Activated CD8-positive, alpha-beta memory T cell treated with anti-CD3 and anti-CD28 coated beads for 4 hours (primary cell): ENCODE measurements around the gene HOXC10.

Experiments
- DNase-seq, 2 donors: peaks; one replicate each; pipeline ENCODE4 v3.0.0-alpha.2; 2020; ENCODE audit warnings: low read depth in 2 of 2

The HOXC10 gene

DNA sequence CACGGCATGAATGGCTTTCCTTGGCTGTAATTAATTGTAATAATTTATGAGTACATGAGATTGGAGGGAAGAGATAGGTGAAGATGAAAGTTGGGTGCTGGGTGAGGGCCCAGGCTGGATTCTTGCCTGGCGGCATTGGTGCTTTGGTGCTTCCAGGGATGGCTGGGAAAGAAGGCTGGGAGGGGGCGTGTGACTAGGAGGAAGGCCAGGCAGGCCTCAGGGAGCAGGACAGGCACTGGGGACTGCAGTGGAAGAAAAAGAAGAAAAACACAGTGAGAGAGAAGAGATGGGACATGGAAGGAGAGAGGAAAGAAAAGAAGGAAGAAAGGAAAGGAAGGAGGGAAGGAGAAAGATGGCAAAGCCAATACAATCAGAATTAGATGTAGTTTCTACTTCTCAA is 18.7 kb downstream of the HOXC10 start:
- DNase-seq: no peak

DNA sequence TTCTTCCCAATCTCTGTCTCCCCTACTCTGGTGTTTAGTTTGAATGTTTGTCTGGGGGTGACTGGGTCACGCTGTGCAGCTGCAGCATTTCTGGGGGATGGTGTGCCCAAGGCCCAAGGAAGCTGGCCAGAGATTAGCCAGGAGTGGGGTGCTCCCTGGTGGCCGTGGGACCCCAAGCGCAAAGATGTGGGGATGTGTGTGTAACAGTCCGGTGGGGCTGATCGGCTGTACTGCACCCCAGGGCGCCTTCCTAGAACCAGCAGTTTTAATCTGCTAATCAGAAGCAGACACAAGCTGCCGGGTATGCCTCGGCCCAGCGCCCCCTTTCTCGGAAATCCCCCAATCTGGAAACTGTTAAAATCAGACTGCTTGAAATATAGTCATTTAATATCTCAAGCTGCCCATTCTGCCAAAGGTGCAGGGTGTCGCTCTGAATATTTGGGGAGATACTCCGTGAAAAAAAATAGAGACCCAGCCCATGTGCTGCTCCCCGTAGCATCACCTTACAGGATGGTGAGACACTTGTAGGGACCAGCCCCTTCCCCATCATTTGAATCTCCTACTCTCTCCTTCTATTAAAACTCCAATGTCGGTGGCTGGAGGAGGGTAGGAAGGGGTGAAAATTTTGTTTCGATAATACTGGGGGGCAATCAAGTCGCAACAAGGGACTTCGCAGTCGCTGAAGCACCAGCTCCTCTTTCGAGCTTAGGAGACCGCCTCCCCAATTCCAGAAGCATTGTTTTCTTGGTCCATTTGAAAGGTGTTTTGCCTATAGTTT is 19.3 kb downstream of the HOXC10 start:
- no peak for DNase-seq

DNA sequence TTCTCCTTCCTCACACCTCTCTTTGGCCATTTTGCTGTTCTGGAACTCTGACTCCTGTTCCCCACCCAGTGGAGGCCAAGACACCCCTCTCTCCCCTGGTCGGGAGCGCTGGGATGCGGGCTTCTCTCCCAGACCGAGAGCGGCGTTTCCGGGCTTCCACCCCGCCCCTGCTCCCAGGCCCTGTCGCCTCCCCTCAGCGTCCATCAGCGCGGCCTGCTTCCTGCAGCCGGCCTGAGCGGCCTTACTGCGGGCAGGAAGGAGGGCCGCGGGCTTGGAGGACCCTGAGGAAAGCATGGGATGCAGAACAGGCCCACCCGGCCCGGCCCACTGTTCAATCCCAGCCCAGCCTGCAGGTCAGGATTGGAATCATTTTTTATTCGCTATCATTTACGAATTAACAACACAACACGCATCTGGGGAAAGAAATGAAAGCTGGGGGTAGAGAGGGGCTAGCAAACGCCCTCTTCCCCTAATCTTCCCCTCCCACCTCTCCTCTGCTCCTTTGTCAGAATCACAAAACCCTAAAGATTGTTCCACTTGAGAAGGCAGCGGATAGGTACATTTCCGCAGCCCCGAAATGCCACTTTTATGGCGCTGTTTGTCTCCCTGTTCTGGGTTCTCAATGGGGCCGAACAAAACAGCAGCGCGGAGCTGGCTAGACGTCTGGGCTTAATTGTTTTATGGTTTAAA is 20.0 kb downstream of the HOXC10 start:
- no peak for DNase-seq

DNA sequence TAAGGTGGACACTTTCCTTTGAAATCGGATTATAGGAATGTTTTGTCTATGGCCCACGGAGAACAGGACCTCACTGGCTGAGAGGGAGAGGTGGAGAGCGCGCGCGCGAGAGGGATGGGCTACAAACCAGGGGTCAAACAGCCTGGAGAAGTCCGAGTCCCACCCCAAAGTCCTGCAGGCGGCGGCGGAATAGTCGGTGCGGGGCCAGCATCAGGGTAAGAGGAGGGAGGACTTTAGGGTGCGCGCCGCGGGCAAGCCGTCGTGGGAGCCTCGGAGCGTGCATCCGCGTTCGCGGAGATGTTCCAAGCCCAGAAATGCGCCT is 20.5 kb downstream of the HOXC10 start:
- DNase-seq: no peak

DNA sequence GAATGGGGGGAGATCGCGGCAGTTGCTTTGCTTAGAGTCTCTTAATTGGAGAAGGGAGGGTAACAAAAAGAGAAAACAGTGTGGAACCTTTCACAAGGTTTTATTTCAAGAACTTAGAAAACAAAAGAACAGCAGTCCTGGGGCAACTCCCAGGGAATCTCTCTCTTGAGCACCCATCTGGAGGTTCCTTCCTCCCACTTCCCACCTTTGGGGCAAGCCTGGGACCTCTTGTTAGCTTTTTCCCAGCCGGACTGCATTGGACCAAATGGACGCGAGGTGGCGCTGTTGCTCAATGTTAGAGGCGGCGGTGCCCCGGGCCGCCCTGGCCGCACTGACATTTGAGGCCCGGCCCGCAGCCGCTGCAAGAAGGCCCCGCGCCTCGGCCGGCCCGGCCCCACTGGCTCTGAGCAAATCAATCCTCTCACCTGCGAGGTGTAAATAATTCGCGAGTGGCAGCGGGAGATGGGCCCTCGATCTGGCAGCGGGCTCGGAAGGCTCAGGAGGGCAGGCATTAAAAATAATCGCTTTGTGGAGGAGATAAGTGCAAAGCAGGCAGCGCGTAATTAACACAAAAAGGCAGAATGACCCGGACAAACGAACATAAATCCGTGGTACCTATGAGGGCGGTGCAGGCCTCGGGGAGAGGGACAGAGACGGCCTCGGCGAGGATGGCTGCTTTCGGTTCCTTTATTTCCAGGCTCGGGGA is 21.1 kb downstream of the HOXC10 start:
- DNase-seq: peak; percentile 64 to 67

DNA sequence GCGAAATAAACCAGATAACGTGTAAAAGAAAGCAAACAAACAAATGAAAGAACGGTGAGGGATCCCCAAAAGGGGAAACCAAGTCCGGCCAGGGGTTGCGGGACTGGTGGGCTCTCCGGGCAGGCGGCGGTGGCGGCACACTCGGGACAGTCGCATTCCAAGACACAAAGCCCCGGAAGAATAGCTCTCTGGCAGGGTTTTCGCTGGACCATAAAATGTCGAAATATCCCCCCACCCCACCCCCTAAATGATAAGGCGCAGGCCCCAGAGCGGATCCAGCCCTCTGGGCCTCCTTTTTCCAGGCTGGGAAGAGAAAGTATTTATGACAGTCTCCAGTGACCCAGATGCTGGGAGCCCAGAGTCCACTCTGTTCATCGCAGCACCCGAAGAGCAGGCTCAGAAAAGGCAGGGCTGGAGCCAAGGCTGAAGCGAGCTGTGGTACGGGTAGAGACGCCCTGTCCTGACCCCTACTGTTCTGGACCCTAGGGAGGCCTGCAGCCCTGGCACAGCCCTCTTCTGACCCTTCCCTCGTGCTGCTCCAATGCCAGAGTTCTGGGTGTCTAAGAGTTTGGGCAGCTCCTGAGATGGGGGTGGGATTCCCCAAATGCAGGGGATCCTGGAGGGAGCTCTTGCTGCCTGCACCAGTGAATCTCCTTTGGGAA is 21.7 kb downstream of the HOXC10 start:
- DNase-seq: no peak

DNA sequence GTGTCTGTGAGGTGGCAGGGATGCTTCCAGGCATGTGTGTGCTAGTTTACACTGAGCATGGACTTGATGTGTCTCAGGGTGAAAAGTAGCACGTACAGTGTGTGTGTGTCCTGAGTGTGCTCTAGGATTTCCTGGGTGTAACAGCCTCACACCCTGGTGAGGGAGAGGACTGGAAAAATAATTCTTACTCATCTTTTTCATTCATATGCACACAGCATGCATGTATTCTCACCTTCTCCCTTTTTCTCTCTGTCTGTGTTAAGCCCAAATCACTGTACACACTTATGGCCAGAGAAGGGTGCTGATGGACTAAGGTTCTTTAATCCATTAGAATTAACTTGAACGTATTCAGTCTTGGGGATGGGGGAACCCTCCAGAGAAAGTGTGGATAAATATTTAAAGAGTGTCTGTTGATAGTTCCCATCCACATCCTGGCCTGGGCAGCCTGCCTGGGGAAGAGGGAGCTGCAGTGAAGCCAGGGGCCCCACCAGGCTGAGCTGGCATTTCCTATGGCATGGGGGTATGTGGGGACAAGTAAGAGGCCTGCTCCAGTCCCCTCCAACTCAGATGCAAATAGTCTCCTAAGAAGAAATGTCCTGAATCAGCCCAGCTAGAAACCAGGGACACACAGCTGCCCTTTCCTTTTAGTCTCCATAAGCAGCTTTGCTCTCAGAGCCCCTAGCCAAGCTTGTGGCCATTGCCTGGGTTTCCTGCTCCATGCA is 22.8 kb downstream of the HOXC10 start:
- no peak for DNase-seq

DNA sequence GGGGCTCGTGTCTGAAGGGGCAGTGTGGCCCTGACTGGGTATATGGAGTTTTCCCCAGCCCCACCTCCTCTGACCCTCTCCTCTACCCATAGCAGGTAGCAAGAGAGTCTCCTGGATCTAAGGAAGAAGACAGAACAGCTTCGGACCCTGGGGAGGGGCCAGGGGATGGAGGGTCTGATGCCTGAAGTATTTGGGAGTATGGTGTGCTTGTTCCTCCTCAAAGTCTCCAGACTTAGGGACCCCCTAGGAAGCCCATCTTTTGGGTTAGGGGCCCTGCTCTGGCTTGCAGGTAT is 23.3 kb downstream of the HOXC10 start:
- DNase-seq: no peak

DNA sequence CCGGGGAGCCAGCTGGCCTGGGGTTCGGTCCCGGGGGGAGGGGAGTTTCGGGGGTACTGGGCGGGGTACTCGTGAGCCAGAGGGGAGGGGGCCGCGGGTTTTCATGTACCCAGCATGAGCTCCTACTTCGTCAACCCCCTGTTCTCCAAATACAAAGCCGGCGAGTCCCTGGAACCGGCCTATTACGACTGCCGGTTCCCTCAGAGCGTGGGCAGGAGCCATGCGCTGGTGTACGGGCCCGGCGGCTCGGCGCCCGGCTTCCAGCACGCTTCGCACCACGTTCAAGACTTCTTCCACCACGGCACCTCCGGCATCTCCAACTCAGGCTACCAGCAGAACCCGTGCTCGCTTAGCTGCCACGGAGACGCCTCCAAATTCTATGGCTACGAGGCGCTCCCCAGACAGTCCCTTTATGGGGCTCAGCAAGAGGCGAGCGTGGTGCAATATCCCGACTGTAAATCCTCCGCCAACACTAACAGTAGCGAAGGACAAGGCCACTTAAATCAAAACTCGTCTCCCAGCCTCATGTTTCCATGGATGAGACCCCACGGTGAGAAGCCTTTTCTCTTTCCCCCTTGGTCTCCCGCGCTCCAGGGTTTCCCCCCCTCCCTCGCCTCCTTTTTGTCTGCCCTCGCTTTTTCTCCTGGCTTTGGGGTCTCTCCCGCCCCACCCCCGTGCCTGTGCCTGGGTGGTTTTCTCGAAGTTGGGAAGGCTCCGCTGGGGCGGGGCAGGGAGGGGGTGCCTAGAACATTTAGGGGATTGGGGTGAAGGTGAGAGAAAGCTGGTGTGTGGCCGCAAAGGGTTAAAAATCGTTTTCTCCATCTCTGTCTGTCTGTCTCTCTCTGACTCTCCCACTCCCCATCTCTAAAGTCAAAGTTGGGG is 24.5 kb downstream of the HOXC10 start:
- DNase-seq: no peak

DNA sequence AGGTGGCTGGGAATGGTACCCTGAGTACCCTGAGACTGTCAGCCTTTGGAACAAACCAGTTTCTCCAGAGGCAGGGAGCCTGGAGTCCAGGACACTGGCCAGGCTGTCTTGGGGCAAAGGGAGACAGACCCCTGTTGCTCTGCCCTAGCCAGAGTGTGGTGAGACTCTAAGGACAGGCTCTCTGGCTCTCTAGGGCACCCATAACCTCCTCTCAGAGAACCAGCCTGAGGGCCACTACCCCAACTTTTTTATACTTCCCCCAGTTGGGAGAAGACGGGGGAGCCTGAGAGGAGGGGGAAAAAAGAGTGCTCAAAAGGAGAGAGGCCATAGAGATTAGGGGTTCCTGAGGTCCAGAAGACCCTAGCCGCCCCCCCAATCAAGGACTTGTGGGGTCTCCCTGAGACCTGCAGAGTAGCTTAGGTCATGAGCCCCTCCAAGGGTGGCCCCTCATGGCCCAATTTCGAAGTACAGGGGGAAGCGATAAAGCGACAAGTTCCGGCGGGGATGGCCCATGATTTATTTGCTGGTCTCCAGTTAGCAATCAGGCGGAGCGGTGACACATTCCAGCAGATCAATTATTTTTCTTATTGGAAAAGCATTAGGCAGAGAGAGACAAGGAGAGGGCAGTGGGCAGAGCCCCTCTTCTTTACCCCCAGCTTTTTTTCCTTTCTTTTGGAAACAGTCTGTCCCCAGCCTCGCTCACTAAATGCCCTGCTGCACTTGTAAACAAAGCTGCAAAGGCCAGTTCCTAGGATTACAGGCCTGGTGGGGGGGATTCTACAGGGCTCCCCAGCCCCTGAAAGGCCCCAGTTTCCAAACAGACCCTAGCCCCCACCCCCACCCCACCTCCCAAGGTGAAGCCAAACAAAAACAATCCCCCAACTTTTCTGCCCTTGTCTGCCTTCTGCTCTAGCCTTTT is 25.4 kb downstream of the HOXC10 start:
- DNase-seq: no peak

DNA sequence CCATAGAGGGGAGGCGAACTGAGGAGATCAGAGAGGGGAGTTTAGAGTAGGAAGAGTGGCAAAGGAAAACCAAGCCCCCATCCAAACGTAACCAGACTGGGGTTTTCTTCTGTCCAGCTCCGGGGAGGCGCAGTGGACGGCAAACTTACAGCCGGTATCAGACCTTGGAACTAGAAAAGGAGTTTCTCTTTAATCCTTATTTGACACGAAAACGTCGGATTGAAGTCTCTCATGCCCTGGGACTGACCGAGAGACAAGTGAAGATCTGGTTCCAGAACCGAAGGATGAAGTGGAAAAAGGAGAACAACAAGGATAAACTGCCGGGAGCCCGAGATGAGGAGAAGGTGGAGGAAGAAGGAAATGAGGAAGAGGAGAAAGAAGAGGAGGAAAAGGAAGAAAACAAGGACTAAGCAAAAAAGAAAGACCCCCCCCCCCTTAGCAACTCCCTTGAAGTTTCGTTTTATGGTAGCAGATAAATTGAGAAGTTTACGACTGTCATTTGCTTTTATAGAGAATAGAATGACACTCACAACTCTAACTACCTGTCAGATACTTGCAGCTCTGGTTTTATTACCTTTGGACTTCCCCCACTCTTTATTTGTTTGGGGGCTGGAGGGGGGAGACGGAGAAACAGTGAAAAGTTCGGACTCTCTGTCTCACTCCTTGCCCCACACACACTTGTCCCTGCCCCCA is 26.2 kb downstream of the HOXC10 start:
- DNase-seq: no peak

DNA sequence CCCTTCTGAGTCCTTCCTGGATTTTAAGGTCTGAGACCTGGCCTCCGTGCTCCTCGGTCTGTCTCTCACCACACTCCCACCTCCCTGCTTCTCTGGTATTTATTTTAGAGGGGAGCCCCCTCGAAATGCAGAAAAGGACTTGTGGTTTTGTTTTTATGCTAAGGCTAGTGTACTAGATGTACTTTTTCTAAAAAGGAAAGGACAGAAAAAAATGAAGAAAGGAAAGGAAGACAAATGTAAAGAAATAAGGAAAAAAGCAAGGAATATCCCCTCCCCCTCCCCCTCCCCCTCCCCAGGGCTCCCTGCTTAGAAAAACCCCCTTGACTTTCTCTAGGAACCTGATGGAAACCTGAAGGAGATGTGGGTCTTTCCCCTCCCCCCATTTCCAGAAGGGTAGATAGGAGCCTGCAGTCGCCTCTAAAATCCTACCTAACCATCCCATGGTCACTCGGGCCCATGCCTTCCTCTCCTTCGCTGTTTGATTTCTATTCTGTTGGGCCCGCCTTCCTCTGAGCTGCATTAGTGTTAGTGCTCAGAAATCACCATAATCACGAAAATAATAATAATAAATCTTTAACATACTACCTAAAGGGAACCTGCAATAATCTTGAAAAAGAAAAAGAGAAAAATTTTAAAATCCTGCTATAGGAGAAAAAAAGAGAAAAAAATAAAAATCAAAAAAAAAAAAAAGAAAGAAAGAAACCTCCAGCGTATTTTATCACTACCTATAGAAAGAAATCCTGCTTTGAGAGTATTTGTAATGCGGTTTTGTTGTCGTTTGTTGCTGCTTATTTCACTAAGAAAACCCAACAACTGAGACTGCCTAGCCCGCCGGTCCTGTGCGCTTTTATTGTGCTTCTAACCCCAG is 27.0 kb downstream of the HOXC10 start:
- no peak for DNase-seq

DNA sequence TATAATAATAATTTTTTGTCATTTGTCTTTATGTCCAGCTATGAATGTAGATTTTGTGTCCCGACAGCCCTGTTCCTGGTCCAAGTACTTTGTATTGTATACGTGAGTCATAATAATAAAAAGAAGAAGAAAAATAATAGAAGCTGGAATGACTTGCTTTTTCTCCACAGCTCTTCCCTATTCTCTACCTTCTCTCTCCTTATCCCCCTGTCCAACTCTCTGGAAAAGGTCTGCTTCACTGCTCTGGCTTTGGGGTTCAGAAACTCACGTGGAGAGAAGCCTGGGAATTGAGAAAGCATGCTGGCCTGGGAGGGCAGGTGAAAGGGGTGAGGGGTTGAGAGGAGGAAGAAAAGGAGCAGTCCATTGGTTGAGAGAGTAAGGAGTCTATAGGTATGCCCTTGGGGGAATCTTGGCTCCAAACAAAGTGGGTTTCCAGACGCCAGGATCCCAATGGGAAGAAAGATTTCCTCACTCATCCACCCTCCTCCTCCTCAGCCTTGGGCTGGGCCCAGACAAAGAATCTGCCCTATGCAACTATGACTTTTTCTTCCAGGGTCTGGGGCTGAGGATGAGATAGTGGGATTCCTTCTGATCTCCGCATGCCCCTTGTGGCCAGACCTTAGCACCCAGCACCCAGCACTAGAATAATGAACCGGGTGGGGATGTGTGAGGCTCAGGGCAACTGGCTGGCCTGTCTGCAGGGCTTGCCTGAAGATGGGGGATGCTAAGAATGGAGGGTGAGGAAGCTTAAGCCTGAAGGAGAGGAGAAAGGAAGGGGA is 27.9 kb downstream of the HOXC10 start:
- DNase-seq: no peak

DNA sequence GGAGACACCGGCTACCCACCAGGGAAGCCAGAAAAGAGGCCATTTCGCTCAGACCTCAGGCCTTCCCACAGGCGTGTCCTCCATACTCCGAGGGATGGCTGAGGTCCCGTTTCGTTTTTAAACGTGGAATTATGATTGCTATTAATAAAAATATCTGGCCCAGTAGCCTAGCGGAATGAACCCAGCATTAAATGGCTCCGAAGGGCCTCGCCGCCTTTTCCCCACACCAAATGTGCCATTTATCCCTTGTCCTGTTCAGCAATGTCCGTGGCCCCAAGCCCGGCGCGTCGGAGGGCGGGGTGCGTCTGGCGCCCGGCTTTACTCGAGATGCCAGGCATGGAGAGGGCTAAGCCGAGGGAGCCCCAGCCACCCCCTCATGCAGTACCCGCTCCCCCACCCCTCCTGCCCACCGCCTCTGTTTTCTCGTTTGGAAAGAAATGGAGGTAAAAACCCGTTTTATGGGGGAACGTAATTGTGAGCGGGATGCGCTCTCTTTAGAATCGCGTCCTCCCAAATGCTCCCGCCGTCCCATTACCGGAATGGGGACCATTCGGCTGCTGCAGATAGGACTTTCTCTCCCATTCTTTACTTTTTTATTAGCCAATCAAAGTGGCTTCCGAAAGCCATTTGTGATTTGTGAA is 29.6 kb downstream of the HOXC10 start:
- DNase-seq: no peak

DNA sequence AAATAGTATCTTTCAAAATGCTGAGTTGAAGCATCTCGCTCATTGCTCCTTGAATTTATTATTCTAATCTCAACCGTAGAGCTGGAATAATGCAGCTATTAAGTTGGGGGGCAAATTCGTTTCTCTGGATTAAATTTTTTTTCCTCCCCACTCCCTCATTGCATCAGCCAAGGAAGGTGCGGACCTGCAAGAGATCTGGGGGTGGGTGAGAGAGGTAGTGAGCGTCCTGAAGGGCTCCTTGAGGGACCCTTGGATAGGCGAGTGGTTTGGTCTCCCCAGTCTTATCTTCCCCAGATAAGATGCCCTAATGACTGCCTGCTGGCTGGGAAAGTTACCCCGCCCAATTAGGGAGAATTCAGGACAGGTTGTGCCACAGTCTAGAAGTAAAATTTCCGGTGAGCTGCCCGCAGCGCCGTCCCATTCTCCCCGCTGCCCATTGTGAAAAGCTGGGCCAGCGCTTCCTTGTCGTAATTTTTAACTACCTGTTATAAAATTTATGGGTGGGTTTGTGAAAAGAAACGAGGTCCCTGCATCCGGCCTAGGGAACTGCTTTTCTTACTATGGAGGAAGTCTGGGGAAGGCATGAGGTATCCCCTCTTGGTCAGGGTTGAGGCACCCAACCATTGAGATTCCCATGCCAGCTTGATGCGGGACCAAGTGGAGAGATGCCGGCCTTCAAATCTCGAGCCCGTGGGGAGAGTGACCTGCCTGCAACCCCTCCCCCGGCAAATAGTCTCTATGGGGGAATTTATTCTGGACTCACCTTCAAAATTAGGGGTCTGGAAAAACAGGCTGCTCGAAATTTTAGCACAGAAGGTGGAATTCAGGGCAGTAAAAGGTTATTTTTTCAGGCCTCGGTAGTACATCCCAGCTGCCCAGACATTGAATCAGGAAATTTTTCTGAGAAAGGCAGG is 30.3 kb downstream of the HOXC10 start:
- no peak for DNase-seq

DNA sequence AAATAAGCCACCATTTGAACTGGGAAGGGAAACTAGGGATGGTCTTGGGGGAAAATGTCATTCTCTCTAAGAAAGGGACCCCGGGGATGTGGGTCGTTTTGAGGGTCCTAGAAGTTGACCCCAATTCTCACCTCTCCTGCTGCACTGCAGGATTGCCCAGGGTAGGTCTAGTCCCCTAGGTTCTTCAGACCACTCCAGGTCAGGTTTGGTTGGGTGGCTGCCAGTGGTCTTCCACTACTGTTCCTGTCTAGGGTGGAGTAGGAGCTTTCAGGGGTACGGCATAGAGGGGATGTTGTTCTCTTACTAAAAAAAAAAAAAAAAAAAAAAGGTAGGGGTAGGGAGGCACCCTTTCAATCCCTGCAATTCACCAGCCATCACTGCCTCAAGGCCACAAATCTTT is 31.1 kb downstream of the HOXC10 start:
- DNase-seq: no peak
